OCI-LY1 (cell line): Measurements from ENCODE around the gene WRNIP1.

Source experiments
- EZH2 ChIP-seq: fragments of 200-600 bp; sonication (generic), shearing (Covaris generic); IDR thresholded peaks from 2 replicates; pipeline ENCODE4 v1.8.0; 2017; ENCODE audit warnings: borderline replicate concordance, mixed run types, mild to moderate bottlenecking, antibody characterized with exemption, low read length, moderate library complexity, mixed read lengths
- TF ChIP-seq, protein P1 (sequence below): fragments of 200-600 bp; sonication (generic), shearing (Covaris generic); IDR thresholded peaks from 2 replicates; pipeline ENCODE4 v1.5.1; 2017; ENCODE audit warnings: mild to moderate bottlenecking, antibody characterized with exemption, low read length, moderate library complexity, mixed read lengths

DNA sequence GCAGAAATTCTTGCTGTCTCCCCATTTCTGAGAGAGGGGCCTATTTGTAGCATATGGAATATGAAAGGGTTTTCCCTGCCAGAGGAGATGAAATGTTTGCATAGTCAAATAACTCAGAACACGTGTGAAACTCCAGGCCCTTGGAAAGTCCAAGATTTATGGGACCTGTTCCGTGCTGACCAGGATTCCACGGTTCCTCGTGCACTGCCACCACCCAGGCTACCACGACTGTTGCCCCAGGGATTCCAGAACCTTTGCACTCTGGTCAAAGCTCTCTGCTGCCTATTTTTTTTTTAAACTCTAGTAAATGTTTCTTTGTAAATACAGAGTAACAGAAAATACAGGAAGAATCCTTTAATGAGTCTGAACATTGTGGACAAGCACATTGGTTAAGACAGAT is 49.5 kb upstream of the WRNIP1 start:
- TF ChIP-seq, protein P1, sequence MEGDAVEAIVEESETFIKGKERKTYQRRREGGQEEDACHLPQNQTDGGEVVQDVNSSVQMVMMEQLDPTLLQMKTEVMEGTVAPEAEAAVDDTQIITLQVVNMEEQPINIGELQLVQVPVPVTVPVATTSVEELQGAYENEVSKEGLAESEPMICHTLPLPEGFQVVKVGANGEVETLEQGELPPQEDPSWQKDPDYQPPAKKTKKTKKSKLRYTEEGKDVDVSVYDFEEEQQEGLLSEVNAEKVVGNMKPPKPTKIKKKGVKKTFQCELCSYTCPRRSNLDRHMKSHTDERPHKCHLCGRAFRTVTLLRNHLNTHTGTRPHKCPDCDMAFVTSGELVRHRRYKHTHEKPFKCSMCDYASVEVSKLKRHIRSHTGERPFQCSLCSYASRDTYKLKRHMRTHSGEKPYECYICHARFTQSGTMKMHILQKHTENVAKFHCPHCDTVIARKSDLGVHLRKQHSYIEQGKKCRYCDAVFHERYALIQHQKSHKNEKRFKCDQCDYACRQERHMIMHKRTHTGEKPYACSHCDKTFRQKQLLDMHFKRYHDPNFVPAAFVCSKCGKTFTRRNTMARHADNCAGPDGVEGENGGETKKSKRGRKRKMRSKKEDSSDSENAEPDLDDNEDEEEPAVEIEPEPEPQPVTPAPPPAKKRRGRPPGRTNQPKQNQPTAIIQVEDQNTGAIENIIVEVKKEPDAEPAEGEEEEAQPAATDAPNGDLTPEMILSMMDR, result no peak
- no peak for TF ChIP-seq EZH2
